Measurements from ENCODE around the gene DRAXIN. TPM values are rescaled to one million over a fixed set of nuclear protein-coding genes. Genes with fewer than 3 reads are reported as not detected.

DRAXIN gene
- total RNA-seq, 1 experiment from 2014 or later = 20.5 TPM

DNA sequence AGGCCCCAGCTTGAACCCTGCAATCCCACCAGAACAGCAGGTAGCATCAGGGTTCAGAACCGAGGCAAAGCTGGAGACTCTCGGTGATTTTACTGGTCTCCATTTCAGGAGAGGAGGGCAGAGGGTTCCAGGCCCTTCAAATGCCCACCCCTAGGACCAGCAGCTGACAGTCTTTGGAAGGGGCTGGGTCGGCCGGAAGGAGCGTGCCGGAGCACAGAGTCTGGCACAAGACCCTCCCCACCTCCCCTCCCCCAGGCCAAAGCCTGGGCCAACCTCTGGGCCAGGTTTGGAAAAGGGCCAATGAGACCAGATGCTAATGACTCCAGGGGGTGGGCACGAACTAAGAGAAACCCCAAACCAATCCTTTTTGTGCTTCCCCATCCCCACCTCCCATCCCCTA, 44.2 kb upstream of the DRAXIN start:
- H4K5ac ChIP-seq (ENCODE audit: insufficient read length, low read depth, low read length) = no peak overlapping the region
- no peak overlapping the region for H2AFZ ChIP-seq (ENCODE audit: low read length)
- H3K4me2 ChIP-seq (ENCODE audit: insufficient read depth, insufficient read length, low read length) = no peak overlapping the region
- H3K79me1 ChIP-seq (ENCODE audit: insufficient read depth, low read depth, low read length, poor library complexity, severe bottlenecking) = no peaks in the 10 kb centered on the region
- DNase-seq = no peak
- no peak overlapping the region for H2BK120ac ChIP-seq (ENCODE audit: low read depth, low read length, poor library complexity, severe bottlenecking)
- no peak overlapping the region for H4K8ac ChIP-seq (replicated peaks; ENCODE audit: insufficient read length, low read depth, low read length)
- Mint-ChIP-seq H3K27ac (no peak overlapping the region), H3K4me3 (no peak overlapping the region), H3K27me3 (ENCODE audit: low read depth) (peaks cover 36% of the 10 kb centered on the region), H3K9me3 (no peaks in the 10 kb centered on the region; a peak in 1 of 5 replicates), H3K4me1 (peaks cover 12 to 20% of the 10 kb centered on the region in 2 experiments), H3K36me3 (ENCODE audit: insufficient read depth in 1 of 3, low read depth in 3 of 3) (no peaks in the 10 kb centered on the region; a peak in 1 of 7 replicates)
- H3K18ac ChIP-seq (ENCODE audit: insufficient read length, low read depth, low read length) = no peak overlapping the region
- no peaks in the 10 kb centered on the region for H4K20me1 ChIP-seq (ENCODE audit: control insufficient read depth, insufficient read depth, insufficient read length)
- H3K23ac ChIP-seq (ENCODE audit: insufficient read length, low read depth, low read length) = no peak overlapping the region
- no peak overlapping the region for H3K4ac ChIP-seq (ENCODE audit: low read depth, low read length)
- H3K27me3 ChIP-seq (ENCODE audit: insufficient read depth, low read length) = no peaks in the 10 kb centered on the region
- H3K79me2 ChIP-seq (ENCODE audit: insufficient read depth, low read length) = no peaks in the 10 kb centered on the region
- no peak overlapping the region for H3K9ac ChIP-seq (ENCODE audit: extremely low read depth, insufficient read length, low read length)
- no peak overlapping the region for H2BK5ac ChIP-seq (ENCODE audit: insufficient read length, low read length)
- H3K23me2 ChIP-seq (ENCODE audit: insufficient read length, low read depth, low read length, poor library complexity, severe bottlenecking) = no peaks in the 10 kb centered on the region
- no peaks in the 10 kb centered on the region for H3K4me1 ChIP-seq (ENCODE audit: insufficient read depth, low read length)
- no peak overlapping the region for H2BK15ac ChIP-seq (ENCODE audit: low read depth, low read length)
- H2BK12ac ChIP-seq (ENCODE audit: insufficient read length, low read depth, low read length) = no peak overlapping the region
- TF ChIP-seq, protein P1, sequence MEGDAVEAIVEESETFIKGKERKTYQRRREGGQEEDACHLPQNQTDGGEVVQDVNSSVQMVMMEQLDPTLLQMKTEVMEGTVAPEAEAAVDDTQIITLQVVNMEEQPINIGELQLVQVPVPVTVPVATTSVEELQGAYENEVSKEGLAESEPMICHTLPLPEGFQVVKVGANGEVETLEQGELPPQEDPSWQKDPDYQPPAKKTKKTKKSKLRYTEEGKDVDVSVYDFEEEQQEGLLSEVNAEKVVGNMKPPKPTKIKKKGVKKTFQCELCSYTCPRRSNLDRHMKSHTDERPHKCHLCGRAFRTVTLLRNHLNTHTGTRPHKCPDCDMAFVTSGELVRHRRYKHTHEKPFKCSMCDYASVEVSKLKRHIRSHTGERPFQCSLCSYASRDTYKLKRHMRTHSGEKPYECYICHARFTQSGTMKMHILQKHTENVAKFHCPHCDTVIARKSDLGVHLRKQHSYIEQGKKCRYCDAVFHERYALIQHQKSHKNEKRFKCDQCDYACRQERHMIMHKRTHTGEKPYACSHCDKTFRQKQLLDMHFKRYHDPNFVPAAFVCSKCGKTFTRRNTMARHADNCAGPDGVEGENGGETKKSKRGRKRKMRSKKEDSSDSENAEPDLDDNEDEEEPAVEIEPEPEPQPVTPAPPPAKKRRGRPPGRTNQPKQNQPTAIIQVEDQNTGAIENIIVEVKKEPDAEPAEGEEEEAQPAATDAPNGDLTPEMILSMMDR (conservative IDR thresholded peaks at IDR 0.05) = no peak
- H4K91ac ChIP-seq (ENCODE audit: insufficient read length, low read depth, low read length) = no peak overlapping the region
- H3K14ac ChIP-seq (ENCODE audit: insufficient read depth, low read length) = no peak overlapping the region
- no CpG with 5 or more reads among the region's 7 CpGs for WGBS (ENCODE audit: extremely low coverage, insufficient read length, low lambda C conversion rate)
- H2BK20ac ChIP-seq (ENCODE audit: low read depth, low read length, poor library complexity, severe bottlenecking) = no peak overlapping the region
- H3K27ac ChIP-seq (ENCODE audit: insufficient read length, low read depth, low read length) = no peak overlapping the region
- no peak overlapping the region for H2AK5ac ChIP-seq (ENCODE audit: insufficient read length, low read length)
- H3K9me3 ChIP-seq (ENCODE audit: control insufficient read depth, low read depth, low read length) = no peaks in the 10 kb centered on the region
- no peak overlapping the region for H3K56ac ChIP-seq (ENCODE audit: insufficient read length, low read depth, low read length)
- no peak overlapping the region for H3T11ph ChIP-seq (ENCODE audit: low read length)

Measured in H9 (cell line).